HL-60 (cell line): Measurements from ENCODE around the gene DYNC2LI1.

ENCODE experiments used
- GABPA ChIP-seq: IDR thresholded peaks from 2 replicates; pipeline ENCODE4 v1.6.1; 2012; ENCODE audit warnings: low read depth
- POLR2AphosphoS5 ChIP-seq: IDR thresholded peaks from 2 replicates; pipeline ENCODE4 v1.6.1; 2012; ENCODE audit warnings: low read depth
- SPI1 ChIP-seq: IDR thresholded peaks from 2 replicates; pipeline ENCODE4 v1.6.1; 2012; ENCODE audit warnings: low read depth, mild to moderate bottlenecking, borderline replicate concordance
- TF ChIP-seq, protein P1 (sequence below): IDR thresholded peaks from one replicate; pipeline ENCODE4 v1.5.1; 2011; ENCODE audit warnings: low read length, control low read depth, inconsistent platforms; ENCODE audit not compliant: insufficient read depth

DNA sequence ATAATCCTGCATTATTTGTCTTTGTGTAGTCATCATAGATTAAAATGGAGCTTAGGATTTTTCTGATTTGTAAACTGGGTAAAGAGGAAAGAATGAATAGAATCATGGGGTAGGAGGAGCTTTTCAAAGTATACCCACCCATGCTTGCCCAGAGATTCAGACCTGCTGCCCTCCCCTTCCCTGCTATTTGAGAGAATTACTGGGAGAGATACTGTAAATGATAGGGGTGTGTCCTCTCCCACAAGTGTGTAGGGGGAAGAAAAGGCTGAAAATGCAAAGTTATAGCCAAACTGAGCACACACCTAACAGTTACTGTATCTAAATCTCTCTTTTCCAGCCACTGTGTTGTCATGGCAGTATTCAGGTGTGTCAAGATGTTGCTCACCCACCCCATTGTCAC lies 21.5 kb upstream of the DYNC2LI1 start:
- TF ChIP-seq, protein P1, sequence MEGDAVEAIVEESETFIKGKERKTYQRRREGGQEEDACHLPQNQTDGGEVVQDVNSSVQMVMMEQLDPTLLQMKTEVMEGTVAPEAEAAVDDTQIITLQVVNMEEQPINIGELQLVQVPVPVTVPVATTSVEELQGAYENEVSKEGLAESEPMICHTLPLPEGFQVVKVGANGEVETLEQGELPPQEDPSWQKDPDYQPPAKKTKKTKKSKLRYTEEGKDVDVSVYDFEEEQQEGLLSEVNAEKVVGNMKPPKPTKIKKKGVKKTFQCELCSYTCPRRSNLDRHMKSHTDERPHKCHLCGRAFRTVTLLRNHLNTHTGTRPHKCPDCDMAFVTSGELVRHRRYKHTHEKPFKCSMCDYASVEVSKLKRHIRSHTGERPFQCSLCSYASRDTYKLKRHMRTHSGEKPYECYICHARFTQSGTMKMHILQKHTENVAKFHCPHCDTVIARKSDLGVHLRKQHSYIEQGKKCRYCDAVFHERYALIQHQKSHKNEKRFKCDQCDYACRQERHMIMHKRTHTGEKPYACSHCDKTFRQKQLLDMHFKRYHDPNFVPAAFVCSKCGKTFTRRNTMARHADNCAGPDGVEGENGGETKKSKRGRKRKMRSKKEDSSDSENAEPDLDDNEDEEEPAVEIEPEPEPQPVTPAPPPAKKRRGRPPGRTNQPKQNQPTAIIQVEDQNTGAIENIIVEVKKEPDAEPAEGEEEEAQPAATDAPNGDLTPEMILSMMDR = no peak
- TF ChIP-seq POLR2AphosphoS5 = no peak
- TF ChIP-seq SPI1 = no peak
- no peak for TF ChIP-seq GABPA
